Testis (tissue), 2 donors: ENCODE results near the gene C2orf78.

Experiments
- POLR2A ChIP-seq: fragments of 450-650 bp; IDR thresholded peaks from one replicate; pipeline ENCODE4 v1.6.1; 2017; ENCODE audit warnings: antibody characterized with exemption, mild to moderate bottlenecking, moderate library complexity
- TF ChIP-seq, protein P1 (sequence below), 3 experiments: fragments of 450-650 bp in 2 of 3; fragments of 200-600 bp in 1 of 3; sonication (generic) in 1 of 3; IDR thresholded peaks; one replicate each; pipeline ENCODE4 v1.5.1; 2016 to 2019; ENCODE audit warnings: antibody characterized with exemption in 3 of 3, mild to moderate bottlenecking in 2 of 3, moderate library complexity in 1 of 3

- TF ChIP-seq, protein P1, sequence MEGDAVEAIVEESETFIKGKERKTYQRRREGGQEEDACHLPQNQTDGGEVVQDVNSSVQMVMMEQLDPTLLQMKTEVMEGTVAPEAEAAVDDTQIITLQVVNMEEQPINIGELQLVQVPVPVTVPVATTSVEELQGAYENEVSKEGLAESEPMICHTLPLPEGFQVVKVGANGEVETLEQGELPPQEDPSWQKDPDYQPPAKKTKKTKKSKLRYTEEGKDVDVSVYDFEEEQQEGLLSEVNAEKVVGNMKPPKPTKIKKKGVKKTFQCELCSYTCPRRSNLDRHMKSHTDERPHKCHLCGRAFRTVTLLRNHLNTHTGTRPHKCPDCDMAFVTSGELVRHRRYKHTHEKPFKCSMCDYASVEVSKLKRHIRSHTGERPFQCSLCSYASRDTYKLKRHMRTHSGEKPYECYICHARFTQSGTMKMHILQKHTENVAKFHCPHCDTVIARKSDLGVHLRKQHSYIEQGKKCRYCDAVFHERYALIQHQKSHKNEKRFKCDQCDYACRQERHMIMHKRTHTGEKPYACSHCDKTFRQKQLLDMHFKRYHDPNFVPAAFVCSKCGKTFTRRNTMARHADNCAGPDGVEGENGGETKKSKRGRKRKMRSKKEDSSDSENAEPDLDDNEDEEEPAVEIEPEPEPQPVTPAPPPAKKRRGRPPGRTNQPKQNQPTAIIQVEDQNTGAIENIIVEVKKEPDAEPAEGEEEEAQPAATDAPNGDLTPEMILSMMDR (IDR thresholded peaks at IDR 0.05): no peak
- no peak for TF ChIP-seq POLR2A
Measured at GRCh38 chr2:73839653-73840411, 55.8 kb downstream of the C2orf78 start.
